KMS-11 (cell line): ENCODE measurements around the gene SYT1.

Experiments used
- H2AFZ ChIP-seq: fragments of 200-600 bp; sonication (generic); 2 replicates; pipeline ENCODE4 v1.6.1; 2016; ENCODE audit warnings: antibody characterized with exemption, mixed run types, low read depth
- H3K27ac ChIP-seq: fragments of 200-600 bp; sonication (generic); 2 replicates; pipeline ENCODE4 v1.6.1; 2016; ENCODE audit warnings: mild to moderate bottlenecking, mixed run types
- H3K27me3 ChIP-seq: fragments of 200-600 bp; sonication (generic); 2 replicates; pipeline ENCODE4 v1.6.1; 2017; ENCODE audit warnings: mild to moderate bottlenecking, low read depth, mixed run types, moderate library complexity; ENCODE audit not compliant: insufficient read depth
- H3K36me3 ChIP-seq: fragments of 200-600 bp; sonication (generic); 2 replicates; pipeline ENCODE4 v1.6.1; 2017; ENCODE audit warnings: mild to moderate bottlenecking, mixed run types; ENCODE audit not compliant: insufficient read depth
- H3K4me1 ChIP-seq: fragments of 200-600 bp; sonication (generic); 2 replicates; pipeline ENCODE4 v1.6.1; 2016; ENCODE audit warnings: mild to moderate bottlenecking, low read depth, mixed run types; ENCODE audit not compliant: poor library complexity, severe bottlenecking
- H3K4me2 ChIP-seq: fragments of 200-600 bp; sonication (generic); 2 replicates; pipeline ENCODE4 v1.7.0; 2016; ENCODE audit warnings: mild to moderate bottlenecking, mixed run types
- H3K4me3 ChIP-seq: fragments of 200-600 bp; sonication (generic); IDR thresholded peaks from 2 replicates; pipeline ENCODE4 v1.6.1; 2017; ENCODE audit warnings: low read depth, low read length, mixed read lengths; ENCODE audit not compliant: insufficient read depth
- H3K79me2 ChIP-seq: fragments of 200-600 bp; sonication (generic); 2 replicates; pipeline ENCODE4 v1.6.1; 2016; ENCODE audit warnings: low read depth, mixed run types; ENCODE audit not compliant: insufficient read depth
- H3K9ac ChIP-seq: fragments of 200-600 bp; sonication (generic); 2 replicates; pipeline ENCODE4 v1.6.1; 2016; ENCODE audit warnings: mild to moderate bottlenecking, mixed run types
- H4K20me1 ChIP-seq: fragments of 200-600 bp; sonication (generic); 2 replicates; pipeline ENCODE4 v1.6.1; 2016; ENCODE audit warnings: mild to moderate bottlenecking, mixed run types; ENCODE audit not compliant: insufficient read depth
- CTCF ChIP-seq: fragments of 200-600 bp; sonication (generic); conservative IDR thresholded peaks from 2 replicates; pipeline ENCODE4 v1.6.1; 2017; ENCODE audit warnings: low read depth, mild to moderate bottlenecking, antibody characterized with exemption, low read length, moderate library complexity, mixed read lengths

SYT1 gene

GRCh38 chr12:79128956-79129355, 264.4 kb downstream of the SYT1 start:
- Histone ChIP-seq H3K9ac (no peak overlapping the region), H4K20me1 (no peaks in the 10 kb centered on the region), H3K27me3 (no peaks in the 10 kb centered on the region), H3K36me3 (no peaks in the 10 kb centered on the region), H3K4me2 (peak overlapping the region; percentile 58; the same call in 1 of the 2 replicates), H2AFZ (no peak overlapping the region), H3K4me1 (peaks cover 47% of the 10 kb centered on the region), H3K4me3 (no peak overlapping the region), H3K27ac (no peak overlapping the region; the same call in 1 of the 2 replicates), H3K79me2 (no peaks in the 10 kb centered on the region)
- TF ChIP-seq CTCF, result no peak

GRCh38 chr12:79138872-79139271, 274.3 kb downstream of the SYT1 start:
- H3K4me2 ChIP-seq, result no peak overlapping the region
- H3K4me3 ChIP-seq, result no peak overlapping the region
- H3K79me2 ChIP-seq, result no peaks in the 10 kb centered on the region
- H4K20me1 ChIP-seq, result no peaks in the 10 kb centered on the region
- no peaks in the 10 kb centered on the region for H3K27me3 ChIP-seq
- H3K36me3 ChIP-seq, result no peaks in the 10 kb centered on the region
- peaks cover 15% of the 10 kb centered on the region for H3K4me1 ChIP-seq
- no peak overlapping the region for H3K27ac ChIP-seq
- no peak overlapping the region for H2AFZ ChIP-seq
- no peak overlapping the region for H3K9ac ChIP-seq
- TF ChIP-seq CTCF, result no peak

GRCh38 chr12:79140711-79141110, 276.1 kb downstream of the SYT1 start:
- H3K4me3 ChIP-seq, result no peak overlapping the region
- H3K4me1 ChIP-seq, result peaks cover 27% of the 10 kb centered on the region
- no peaks in the 10 kb centered on the region for H3K27me3 ChIP-seq
- no peak overlapping the region for H3K4me2 ChIP-seq
- no peak overlapping the region for H3K9ac ChIP-seq
- H2AFZ ChIP-seq, result no peak overlapping the region
- no peaks in the 10 kb centered on the region for H4K20me1 ChIP-seq
- H3K36me3 ChIP-seq, result no peaks in the 10 kb centered on the region
- H3K79me2 ChIP-seq, result no peaks in the 10 kb centered on the region
- no peak for TF ChIP-seq CTCF
- no peak overlapping the region for H3K27ac ChIP-seq

- no peak for TF ChIP-seq CTCF
- no peaks in the 10 kb centered on the region for H3K27me3 ChIP-seq
- H2AFZ ChIP-seq, result no peak overlapping the region
- H3K79me2 ChIP-seq, result no peaks in the 10 kb centered on the region
- no peaks in the 10 kb centered on the region for H4K20me1 ChIP-seq
- peaks cover 27% of the 10 kb centered on the region for H3K4me1 ChIP-seq
- H3K27ac ChIP-seq, result no peak overlapping the region
- no peaks in the 10 kb centered on the region for H3K36me3 ChIP-seq
- no peak overlapping the region for H3K9ac ChIP-seq
- no peak overlapping the region for H3K4me2 ChIP-seq
- H3K4me3 ChIP-seq, result no peak overlapping the region
Observed at GRCh38 chr12:79141776-79142175, 277.2 kb downstream of the SYT1 start.
